Measurements from ENCODE around the gene TMBIM4.
"Not testable (repeated sequence)": the region's sequence is repeated elsewhere in the genome, so short reads cannot be mapped to it uniquely, and the experiment has no call there.

Gene TMBIM4

GRCh38 chr12:66191547-66192126 is 21.8 kb upstream of the TMBIM4 start:
- DNase-seq (ENCODE audit: low read depth in 1 of 2, low spot score in 1 of 2): no peak
- in situ Hi-C loops (cut with HindIII; ENCODE audit: low pct_unique_long_range_greater_than_20kb, low sequenced_read_pairs): no loop called here
- TF ChIP-seq JUND (IDR thresholded peaks at IDR 0.05; ENCODE audit: low read depth): no peak

DNA sequence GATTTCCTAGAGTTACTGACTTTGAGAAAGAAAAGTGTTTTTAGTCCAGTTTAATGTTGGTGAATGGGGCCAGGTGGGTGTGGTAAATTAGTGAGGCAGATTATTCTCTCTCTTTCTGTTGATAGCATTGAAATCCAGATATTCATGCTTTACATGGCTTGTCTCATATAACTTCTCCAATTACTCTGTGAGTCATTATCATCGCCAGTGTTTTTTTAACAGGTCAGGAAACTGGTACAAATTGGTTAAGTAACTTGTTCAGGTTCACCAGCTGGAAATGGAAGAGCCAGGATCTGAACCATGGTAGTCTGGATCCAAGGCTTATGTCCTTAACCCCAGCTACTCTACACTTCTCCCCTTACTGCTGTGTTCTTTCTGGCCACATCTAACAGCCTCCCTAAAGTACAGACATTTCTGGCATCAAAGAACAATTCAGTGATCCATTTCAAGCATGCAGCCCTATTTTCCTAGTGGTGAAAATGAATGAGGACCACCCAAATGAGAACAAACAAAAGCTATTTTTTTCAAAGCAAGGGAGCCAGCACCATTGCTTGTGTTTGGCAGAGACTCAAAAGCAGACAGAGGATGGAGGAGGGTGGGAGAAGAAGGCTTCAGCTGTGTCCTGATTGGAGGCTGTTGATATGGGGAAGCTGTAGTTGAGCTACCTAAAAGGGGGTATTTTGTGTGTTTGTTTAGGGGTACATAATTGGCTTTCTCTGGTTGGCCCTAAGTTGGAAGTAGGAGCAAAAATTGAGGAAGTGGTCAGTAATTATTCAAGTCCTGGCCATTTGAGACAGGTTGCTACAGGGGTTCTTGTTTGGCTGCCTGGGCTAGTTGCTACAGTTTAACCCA is 20.9 kb upstream of the TMBIM4 start:
- DNase-seq (ENCODE audit: low read depth in 1 of 2, low spot score in 1 of 2): no peak
- in situ Hi-C loops (cut with HindIII; ENCODE audit: low pct_unique_long_range_greater_than_20kb, low sequenced_read_pairs): no loop called here
- TF ChIP-seq JUND (IDR thresholded peaks at IDR 0.05; ENCODE audit: low read depth): no peak

- in situ Hi-C loops (cut with HindIII; ENCODE audit: low pct_unique_long_range_greater_than_20kb, low sequenced_read_pairs): no loop called here
- no peak for DNase-seq (ENCODE audit: low read depth in 1 of 2, low spot score in 1 of 2)
- TF ChIP-seq JUND (IDR thresholded peaks at IDR 0.05; ENCODE audit: low read depth): no peak
Measured at GRCh38 chr12:66189889-66190288, 20.1 kb upstream of the TMBIM4 start.

DNA sequence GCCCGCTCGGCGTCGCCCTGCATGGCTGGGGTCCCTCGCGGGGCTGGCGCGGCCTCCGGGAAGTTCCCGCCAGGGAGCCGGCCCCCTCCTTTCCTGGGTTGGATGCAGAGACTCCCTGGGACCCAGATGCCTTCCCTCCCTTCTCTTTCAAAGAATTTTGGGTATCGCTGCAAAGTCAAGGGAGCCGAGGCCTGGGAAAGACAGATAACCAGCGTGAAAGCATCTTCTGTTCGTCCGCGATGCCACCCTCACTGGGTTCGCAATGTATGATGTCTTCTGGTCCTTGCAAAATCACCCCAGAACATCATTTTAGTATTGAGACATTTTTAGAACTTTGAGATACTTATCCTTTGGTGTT is 19.7 kb upstream of the TMBIM4 start:
- no peak for TF ChIP-seq JUND (IDR thresholded peaks at IDR 0.05; ENCODE audit: low read depth)
- in situ Hi-C loops (cut with HindIII; ENCODE audit: low pct_unique_long_range_greater_than_20kb, low sequenced_read_pairs): no loop called here
- DNase-seq (ENCODE audit: low read depth in 1 of 2, low spot score in 1 of 2): no peak

GRCh38 chr12:66188584-66189485 is 19.0 kb upstream of the TMBIM4 start, which contains the start of gene IRAK3:
TSS of gene IRAK3 (plus strand) at chr12:66189214. CDS start at chr12:66189300, 86 bp downstream.
- TF ChIP-seq JUND (IDR thresholded peaks at IDR 0.05; ENCODE audit: low read depth): no peak
- DNase-seq (ENCODE audit: low read depth in 1 of 2, low spot score in 1 of 2): peak in 1 of 2 experiments; percentile 23
- in situ Hi-C loops (cut with HindIII; ENCODE audit: low pct_unique_long_range_greater_than_20kb, low sequenced_read_pairs): no loop called here

GRCh38 chr12:66187821-66188220 is 18.0 kb upstream of the TMBIM4 start:
- in situ Hi-C loops (cut with HindIII; ENCODE audit: low pct_unique_long_range_greater_than_20kb, low sequenced_read_pairs): no loop called here
- TF ChIP-seq JUND (IDR thresholded peaks at IDR 0.05; ENCODE audit: low read depth): no peak
- DNase-seq (ENCODE audit: low read depth in 1 of 2, low spot score in 1 of 2): no peak

DNA sequence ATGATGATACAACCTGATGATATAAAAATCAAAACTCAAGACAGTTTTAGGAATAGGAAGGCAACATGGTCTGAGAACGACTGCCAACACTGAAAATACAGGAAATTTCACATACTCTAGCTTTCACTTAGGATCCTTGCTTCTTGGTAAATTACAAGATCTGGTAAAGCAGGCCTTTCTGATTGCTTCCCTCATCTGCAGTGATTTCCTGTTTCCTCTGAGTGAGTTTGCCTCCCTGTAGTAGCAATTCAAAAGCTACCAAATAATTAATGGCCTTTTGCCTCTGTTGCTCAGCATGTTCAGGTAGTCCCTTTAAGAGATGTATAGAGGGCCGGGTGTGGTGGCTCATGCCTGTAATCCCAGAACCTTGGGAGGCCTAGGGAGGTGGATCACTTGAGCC is 17.2 kb upstream of the TMBIM4 start:
- in situ Hi-C loops (cut with HindIII; ENCODE audit: low pct_unique_long_range_greater_than_20kb, low sequenced_read_pairs): no loop called here
- no peak for DNase-seq (ENCODE audit: low read depth in 1 of 2, low spot score in 1 of 2)
- no peak for TF ChIP-seq JUND (IDR thresholded peaks at IDR 0.05; ENCODE audit: low read depth)

- in situ Hi-C loops (cut with HindIII; ENCODE audit: low pct_unique_long_range_greater_than_20kb, low sequenced_read_pairs); DNase-seq (ENCODE audit: low read depth in 1 of 2, low spot score in 1 of 2): not testable (repeated sequence)
Measured at GRCh38 chr12:66184822-66185221, 15.0 kb upstream of the TMBIM4 start.

DNA sequence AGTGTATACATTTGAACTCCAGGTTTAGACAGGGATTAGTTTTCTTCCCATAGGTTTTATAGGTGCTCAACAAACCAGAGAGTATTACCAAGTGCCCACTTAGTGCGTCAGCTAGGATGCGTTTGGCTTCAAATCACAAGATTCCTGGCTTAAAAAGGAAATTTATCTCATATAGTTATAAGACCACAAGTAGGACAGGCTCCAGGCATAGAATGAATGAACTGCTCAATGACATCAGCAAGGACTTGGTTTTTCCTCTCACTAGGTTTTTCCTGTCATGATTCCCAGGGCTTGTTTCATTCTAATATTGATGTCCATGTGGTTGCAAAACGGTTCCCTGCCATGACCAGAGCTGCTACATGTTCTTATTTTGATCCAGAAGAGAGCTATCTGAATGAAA is 13.2 kb upstream of the TMBIM4 start:
- no peak for DNase-seq (ENCODE audit: low read depth in 1 of 2, low spot score in 1 of 2)
- in situ Hi-C loops (cut with HindIII; ENCODE audit: low pct_unique_long_range_greater_than_20kb, low sequenced_read_pairs): no loop called here
- TF ChIP-seq JUND (IDR thresholded peaks at IDR 0.05; ENCODE audit: low read depth): no peak

- DNase-seq (ENCODE audit: low read depth in 1 of 2, low spot score in 1 of 2): no peak
- TF ChIP-seq JUND (IDR thresholded peaks at IDR 0.05; ENCODE audit: low read depth): no peak
- in situ Hi-C loops (cut with HindIII; ENCODE audit: low pct_unique_long_range_greater_than_20kb, low sequenced_read_pairs): no loop called here
Measured at GRCh38 chr12:66176105-66176900, 6.5 kb upstream of the TMBIM4 start.

DNA sequence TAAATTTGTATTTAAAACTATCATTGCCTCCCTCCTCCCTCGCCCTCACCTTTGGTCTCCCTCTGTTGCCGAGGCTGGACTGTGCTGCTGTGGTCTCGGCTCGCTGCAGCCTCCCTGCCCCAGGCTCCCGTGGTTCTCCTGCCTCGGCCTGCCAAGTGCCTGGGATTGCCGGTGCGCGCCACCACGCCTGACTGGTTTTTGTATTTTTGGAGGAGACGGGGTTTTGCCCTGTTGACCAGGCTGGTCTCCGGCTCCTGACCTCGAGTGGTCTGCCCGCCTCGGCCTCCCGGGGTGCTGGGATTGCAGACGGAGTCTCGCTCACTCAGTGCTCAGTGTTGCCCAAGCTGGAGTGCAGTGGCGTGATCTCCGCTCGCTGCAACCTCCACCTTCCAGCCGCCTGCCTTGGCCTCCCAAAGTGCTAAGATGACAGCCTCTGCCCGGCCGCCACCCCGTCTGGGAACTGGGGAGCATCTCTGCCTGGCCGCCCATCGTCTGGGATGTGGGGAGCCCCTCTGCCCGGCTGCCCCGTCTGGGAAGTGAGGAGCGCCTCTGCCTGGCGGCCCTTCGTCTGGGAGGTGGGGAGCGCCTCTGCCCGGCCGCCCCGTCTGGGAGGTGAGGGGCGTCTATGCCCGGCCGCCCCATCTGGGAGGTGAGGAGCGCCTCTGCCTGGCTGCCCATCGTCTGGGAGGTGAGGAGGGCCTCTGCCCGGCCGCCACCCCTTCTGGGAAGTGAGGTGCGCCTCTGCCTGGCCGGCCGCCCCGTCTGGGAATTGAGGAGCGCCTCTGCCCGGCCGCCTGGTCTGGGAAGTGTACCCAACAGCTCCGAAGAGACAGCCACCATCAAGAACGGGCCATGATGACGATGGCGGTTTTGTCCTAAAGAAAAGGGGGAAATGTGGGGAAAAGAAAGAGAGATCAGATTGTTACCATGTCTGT is 4.9 kb upstream of the TMBIM4 start:
- DNase-seq (ENCODE audit: low read depth in 1 of 2, low spot score in 1 of 2); in situ Hi-C loops (cut with HindIII; ENCODE audit: low pct_unique_long_range_greater_than_20kb, low sequenced_read_pairs): not testable (repeated sequence)

Measured in T47D (cell line).